Pancreas (tissue), 10 donors: Measurements from ENCODE around the gene CYYR1. TPM values are rescaled to one million over a fixed set of nuclear protein-coding genes. Genes with fewer than 3 reads are reported as not detected.

Experiments used
- ATAC-seq, 4 donors: fragments of 200-7000 bp; cut with Tn5 transposase; one replicate each; pipeline versions ENCODE4 v1.8.0 to v1.9.1; 2020; ENCODE audit warnings: mild to moderate bottlenecking in 4 of 4, moderate library complexity in 4 of 4
- DNase-seq, 6 donors: peaks; one replicate each; pipeline ENCODE4 v3.0.0-alpha.2; 2020
- FAIRE-seq: peaks from 2 replicates; lab custom pipeline; 2012; peaks lifted over from hg19 to GRCh38; lab: Jason Lieb, UNC
- H3K27ac ChIP-seq, 4 donors: fragments of 200-600 bp; sonication (generic); 1 replicate in 3 of 4; 2 replicates in 1 of 4; pipeline versions ENCODE4 v1.5.0 to v1.8.0; 2020
- H3K27me3 ChIP-seq, 4 donors: fragments of 200-600 bp; one replicate each; pipeline ENCODE4 v1.8.0; 2021
- H3K36me3 ChIP-seq, 3 donors: fragments of 200-600 bp; sonication (generic) in 1 of 3; one replicate each; pipeline versions ENCODE4 v1.5.0 to v1.8.0; 2020 to 2021
- H3K4me1 ChIP-seq, 3 donors: fragments of 200-600 bp; one replicate each; pipeline ENCODE4 v1.8.0; 2021
- H3K4me3 ChIP-seq, 4 donors: fragments of 200-600 bp; sonication (generic) in 2 of 4; one replicate each; pipeline versions ENCODE4 v1.5.0 to v1.8.0; 2020 to 2021
- H3K9me3 ChIP-seq, 4 donors: fragments of 200-600 bp; one replicate each; pipeline ENCODE4 v1.8.0; 2021
- WGBS, 2 donors: extraction: QIAGEN DNeasy Blood & Tissue Kit; methylation state at CpG; one replicate each; pipeline ENCODE4 v1.1.7; 2013; 5-methylcytosine and 5-hydroxymethylcytosine counted together
- intact Hi-C, 3 donors: fragments of 100-400 bp; cut with DNase I; formaldehyde crosslinking; loops; one replicate each; pipeline versions ENCODE4 v1.11.1 to v1.14.2; 2022
- polyA plus RNA-seq, 2 donors: library from polyadenylated mRNA; stranded (reverse); fragments of 200-250 nt; gene quantifications; one replicate each; pipeline ENCODE4 v1.2.3, GENCODE V29; 2013
- total RNA-seq, 6 donors: library from RNA; stranded (reverse); fragmentation: NEBNext Ultra II Directional in 4 of 6; extraction: Animal tissue kit (Norgen Biotek cat#: 25700) in 4 of 6; gene quantifications; one replicate each; pipeline versions ENCODE4 v1.2.1 to v1.2.4, GENCODE V29; 2021 to 2023
- TF ChIP-seq, protein P1 (sequence below), 4 donors: fragments of 200-600 bp; sonication (generic) in 3 of 4; IDR thresholded peaks; one replicate each; pipeline versions ENCODE4 v1.5.0 to v1.8.0; 2021; ENCODE audit warnings: antibody characterized with exemption in 4 of 4
- donor health status: healthy with polysubstance abuse.
- donor health status: DM: no; HTN: no; CAD: no; lungs with moderate emphysema.
- donor health status: DM: no; HTN: no; CAD: no.
- donor health status: control.
- donor health status: control.
- donor health status: Bipolar disorder and iron deficiency.
- donor health status: DM: yes; HTN: yes; CAD: no.
- donor health status: DM: no; HTN: no; CAD: no.
- donor health status: DM: no; HTN: no; CAD: no.
- donor health status: DM: yes; HTN: yes; CAD: no.

CYYR1 gene
- 1 to 10 TPM; 2.2 to 5.8 (median 3.7) TPM for total RNA-seq
- 1 to 10 TPM; 4.3 to 8.1 TPM for polyA plus RNA-seq

GRCh38 chr21:26572702-26573381, at the start of gene CYYR1:
TSS of gene CYYR1 (minus strand) at chr21:26573286. CDS start at chr21:26572940, 346 bp downstream.
- DNase-seq, result peak in 2 of 6 donors; percentile 48 to 58
- H3K27ac ChIP-seq, result no peak within 1 kb of the TSS
- H3K36me3 ChIP-seq, result no peaks in the 10 kb centered on the region
- WGBS, 2 donors, result 1 to 3% methylated on average over 45 to 58 of the region's 58 CpGs
- intact Hi-C loops, result no loop called here
- peak in 3 of 4 donors; percentile 45 to 66 (median 48) for ATAC-seq
- FAIRE-seq, result no peak
- no peaks in the 10 kb centered on the region for H3K4me1 ChIP-seq
- peaks cover 0 to 18% (median 1%) of the 10 kb centered on the region in 4 donors for H3K27me3 ChIP-seq
- TF ChIP-seq, protein P1, sequence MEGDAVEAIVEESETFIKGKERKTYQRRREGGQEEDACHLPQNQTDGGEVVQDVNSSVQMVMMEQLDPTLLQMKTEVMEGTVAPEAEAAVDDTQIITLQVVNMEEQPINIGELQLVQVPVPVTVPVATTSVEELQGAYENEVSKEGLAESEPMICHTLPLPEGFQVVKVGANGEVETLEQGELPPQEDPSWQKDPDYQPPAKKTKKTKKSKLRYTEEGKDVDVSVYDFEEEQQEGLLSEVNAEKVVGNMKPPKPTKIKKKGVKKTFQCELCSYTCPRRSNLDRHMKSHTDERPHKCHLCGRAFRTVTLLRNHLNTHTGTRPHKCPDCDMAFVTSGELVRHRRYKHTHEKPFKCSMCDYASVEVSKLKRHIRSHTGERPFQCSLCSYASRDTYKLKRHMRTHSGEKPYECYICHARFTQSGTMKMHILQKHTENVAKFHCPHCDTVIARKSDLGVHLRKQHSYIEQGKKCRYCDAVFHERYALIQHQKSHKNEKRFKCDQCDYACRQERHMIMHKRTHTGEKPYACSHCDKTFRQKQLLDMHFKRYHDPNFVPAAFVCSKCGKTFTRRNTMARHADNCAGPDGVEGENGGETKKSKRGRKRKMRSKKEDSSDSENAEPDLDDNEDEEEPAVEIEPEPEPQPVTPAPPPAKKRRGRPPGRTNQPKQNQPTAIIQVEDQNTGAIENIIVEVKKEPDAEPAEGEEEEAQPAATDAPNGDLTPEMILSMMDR (IDR thresholded peaks at IDR 0.05), result no peak
- no peaks in the 10 kb centered on the region for H3K9me3 ChIP-seq
- H3K4me3 ChIP-seq, result peak within 1 kb of the TSS in 2 of 4 donors; percentile 6 to 38

DNA sequence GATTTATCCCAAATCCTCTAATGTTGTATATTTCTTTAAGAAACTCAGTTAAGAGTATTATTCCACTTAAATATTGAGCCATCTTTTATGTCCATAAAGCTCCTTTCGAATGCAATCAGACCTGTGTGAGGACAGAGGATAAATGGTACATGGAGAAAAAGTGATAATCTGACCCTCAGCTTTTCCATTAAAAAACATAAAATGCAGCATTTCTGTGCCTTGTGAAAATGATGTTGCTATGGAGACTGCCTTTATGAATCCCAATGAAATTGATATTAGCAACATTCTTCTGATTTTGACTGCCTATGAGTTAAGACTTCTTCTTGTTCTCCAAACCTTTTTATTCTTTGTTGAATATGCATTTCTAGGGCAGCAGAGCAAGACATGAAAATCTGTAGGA, 44.1 kb upstream of the CYYR1 start:
- TF ChIP-seq, protein P1 (IDR thresholded peaks at IDR 0.05), result no peak
- ATAC-seq (no peak), DNase-seq (no peak), FAIRE-seq (no peak)
- intact Hi-C loops, result no loop called here
- no peak overlapping the region for H3K4me3 ChIP-seq
- H3K27me3 ChIP-seq, result no peaks in the 10 kb centered on the region
- WGBS, 2 donors, result 32 to 39% methylated on average over 1 of the region's 1 CpG
- H3K4me1 ChIP-seq, result no peaks in the 10 kb centered on the region
- no peak overlapping the region for H3K27ac ChIP-seq
- H3K9me3 ChIP-seq, result no peaks in the 10 kb centered on the region
- no peaks in the 10 kb centered on the region for H3K36me3 ChIP-seq

DNA sequence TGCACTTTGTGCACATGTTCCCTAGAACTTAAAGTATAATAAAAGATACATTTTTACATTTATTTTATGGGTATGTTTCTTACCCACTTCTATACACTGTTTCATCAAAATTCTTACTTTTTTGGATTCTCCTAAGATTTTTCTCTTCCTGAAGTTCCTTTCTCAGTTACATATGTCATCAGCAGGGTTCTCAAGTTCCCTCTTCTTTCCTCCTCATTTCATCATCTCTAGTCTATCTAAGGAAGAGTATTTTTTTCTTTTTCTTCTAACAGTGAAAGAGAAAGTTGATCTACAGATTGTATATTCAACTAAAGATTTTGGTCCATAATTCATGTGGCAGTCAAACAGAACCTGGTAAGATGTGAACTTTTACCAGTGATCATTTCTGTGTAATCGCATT, 41.2 kb upstream of the CYYR1 start:
- FAIRE-seq, result no peak
- no peak for DNase-seq
- Histone ChIP-seq H3K36me3 (no peaks in the 10 kb centered on the region), H3K4me3 (no peak overlapping the region), H3K4me1 (no peaks in the 10 kb centered on the region), H3K27ac (no peak overlapping the region), H3K9me3 (no peaks in the 10 kb centered on the region), H3K27me3 (no peaks in the 10 kb centered on the region)
- intact Hi-C loops, result no loop called here
- TF ChIP-seq, protein P1 (IDR thresholded peaks at IDR 0.05), result no peak
- 88 to 96% methylated on average over 1 of the region's 1 CpG for WGBS, 2 donors
- ATAC-seq, result no peak

DNA sequence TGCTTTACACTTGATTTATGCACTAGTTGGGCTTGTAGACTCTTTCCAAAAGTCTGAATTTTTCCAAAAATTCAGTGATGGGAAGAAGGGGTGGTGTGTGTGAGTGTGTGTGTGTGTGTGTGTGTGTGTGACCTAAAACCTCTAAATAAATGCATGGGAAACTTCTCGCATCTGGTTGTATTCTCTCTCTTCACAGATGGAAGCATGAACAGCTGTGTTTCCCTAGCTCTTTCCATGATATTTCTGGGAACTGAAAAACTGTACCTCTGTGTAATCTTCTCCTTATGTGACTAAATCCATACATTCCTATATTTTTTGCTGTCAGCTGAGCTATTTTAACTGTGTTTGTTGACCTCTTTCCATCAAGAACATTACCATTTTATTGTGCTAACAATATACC, 26.2 kb upstream of the CYYR1 start:
- FAIRE-seq (no peak), DNase-seq (no peak), ATAC-seq (no peak)
- TF ChIP-seq, protein P1 (IDR thresholded peaks at IDR 0.05), result no peak
- H3K27ac ChIP-seq, result no peak overlapping the region
- intact Hi-C loops, result no loop called here
- no peaks in the 10 kb centered on the region for H3K4me1 ChIP-seq
- 72 to 90% methylated on average over 1 of the region's 1 CpG for WGBS, 2 donors
- no peak overlapping the region for H3K4me3 ChIP-seq
- no peaks in the 10 kb centered on the region for H3K27me3 ChIP-seq
- no peaks in the 10 kb centered on the region for H3K36me3 ChIP-seq
- H3K9me3 ChIP-seq, result no peaks in the 10 kb centered on the region

GRCh38 chr21:26597981-26598380, 24.9 kb upstream of the CYYR1 start:
- intact Hi-C loops, result no loop called here
- ATAC-seq (no peak), DNase-seq (no peak), FAIRE-seq (no peak)
- H3K36me3 ChIP-seq, result no peaks in the 10 kb centered on the region
- 26 to 29% methylated on average over 2 of the region's 2 CpGs for WGBS, 2 donors
- H3K4me3 ChIP-seq, result no peak overlapping the region
- H3K27ac ChIP-seq, result no peak overlapping the region
- H3K9me3 ChIP-seq, result no peaks in the 10 kb centered on the region
- H3K27me3 ChIP-seq, result no peaks in the 10 kb centered on the region
- TF ChIP-seq, protein P1 (IDR thresholded peaks at IDR 0.05), result no peak
- H3K4me1 ChIP-seq, result no peaks in the 10 kb centered on the region
